Endothelial cell of umbilical vein (primary cell): Measurements from ENCODE around the gene LIPA.

ENCODE experiments used
- CTCF ChIP-seq, 2 donors: IDR thresholded peaks; 1 replicate in 1 of 2; 2 replicates in 1 of 2; pipeline ENCODE4 v1.5.1; 2011; ENCODE audit warnings: low read length in 2 of 2, mild to moderate bottlenecking in 2 of 2, moderate library complexity in 2 of 2, control low read depth in 1 of 2, inconsistent platforms in 1 of 2, low read depth in 1 of 2; ENCODE audit not compliant: insufficient read depth in 1 of 2; ENCODE audit errors: extremely low read depth in 1 of 2
- JUN ChIP-seq: IDR thresholded peaks from 2 replicates; pipeline ENCODE4 v1.6.1; 2011; ENCODE audit warnings: borderline replicate concordance, low read depth; ENCODE audit not compliant: insufficient read length, insufficient read depth

- no peak for TF ChIP-seq CTCF (IDR thresholded peaks at IDR 0.05; ENCODE audit: extremely low read depth in 1 of 2, insufficient read depth in 1 of 2, low read depth in 1 of 2, low read length in 2 of 2)
- TF ChIP-seq JUN, result no peak
Measured at GRCh38 chr10:89301232-89301631, 49.7 kb upstream of the LIPA start.
